ENCODE results near the gene FBLN2.

FBLN2 gene

GRCh38 chr3:13584427-13584891 lies 35.5 kb downstream of the FBLN2 start:
- DNase-seq, result no peak

- DNase-seq, result no peak
Observed at GRCh38 chr3:13584901-13585300, 36.0 kb downstream of the FBLN2 start.

GRCh38 chr3:13587442-13587841 lies 38.5 kb downstream of the FBLN2 start:
- DNase-seq, result no peak

- no peak for DNase-seq
Observed at GRCh38 chr3:13588221-13588701, 39.3 kb downstream of the FBLN2 start.

- DNase-seq, result no peak
Observed at GRCh38 chr3:13588993-13589392, 40.1 kb downstream of the FBLN2 start.

- no peak for DNase-seq
Observed at GRCh38 chr3:13590841-13591520, 42.1 kb downstream of the FBLN2 start.

- DNase-seq, result no peak
Observed at GRCh38 chr3:13593615-13594014, 44.7 kb downstream of the FBLN2 start.

GRCh38 chr3:13594146-13594545 lies 45.2 kb downstream of the FBLN2 start:
- no peak for DNase-seq

- DNase-seq, result no peak
Observed at GRCh38 chr3:13594991-13595421, 46.1 kb downstream of the FBLN2 start.

- no peak for DNase-seq
Observed at GRCh38 chr3:13595485-13595884, 46.6 kb downstream of the FBLN2 start.

GRCh38 chr3:13596426-13597205 lies 47.7 kb downstream of the FBLN2 start:
- no peak for DNase-seq

- no peak for DNase-seq
Observed at GRCh38 chr3:13597661-13598060, 48.7 kb downstream of the FBLN2 start.

- no peak for DNase-seq
Observed at GRCh38 chr3:13598201-13598600, 49.3 kb downstream of the FBLN2 start.

- DNase-seq, result no peak
Observed at GRCh38 chr3:13598926-13599886, 50.3 kb downstream of the FBLN2 start.

GRCh38 chr3:13599887-13600450 lies 51.0 kb downstream of the FBLN2 start:
- DNase-seq, result no peak

- no peak for DNase-seq
Observed at GRCh38 chr3:13600950-13601691, 52.2 kb downstream of the FBLN2 start.

GRCh38 chr3:13601692-13602080 lies 52.8 kb downstream of the FBLN2 start:
- DNase-seq, result no peak

- DNase-seq, result no peak
Observed at GRCh38 chr3:13605555-13605954, 56.6 kb downstream of the FBLN2 start.

GRCh38 chr3:13607821-13608597 lies 59.1 kb downstream of the FBLN2 start:
- DNase-seq, result no peak

- DNase-seq, result no peak
Observed at GRCh38 chr3:13608969-13609725, 60.2 kb downstream of the FBLN2 start.
